Mesangial cell (primary cell): ENCODE measurements around the gene ABHD11. TPM values are rescaled to one million over a fixed set of nuclear protein-coding genes. Genes with fewer than 3 reads are reported as not detected.

Experiments
- total RNA-seq: library from RNA; depleted of rRNA; stranded (reverse); fragments of >200 nt; gene quantifications from 2 replicates; pipeline ENCODE4 v1.2.3, GENCODE V29; 2015

Gene ABHD11, protein sequence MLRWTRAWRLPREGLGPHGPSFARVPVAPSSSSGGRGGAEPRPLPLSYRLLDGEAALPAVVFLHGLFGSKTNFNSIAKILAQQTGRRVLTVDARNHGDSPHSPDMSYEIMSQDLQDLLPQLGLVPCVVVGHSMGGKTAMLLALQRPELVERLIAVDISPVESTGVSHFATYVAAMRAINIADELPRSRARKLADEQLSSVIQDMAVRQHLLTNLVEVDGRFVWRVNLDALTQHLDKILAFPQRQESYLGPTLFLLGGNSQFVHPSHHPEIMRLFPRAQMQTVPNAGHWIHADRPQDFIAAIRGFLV
- 29.2 and 38.9 TPM in 2 replicates for total RNA-seq

DNA sequence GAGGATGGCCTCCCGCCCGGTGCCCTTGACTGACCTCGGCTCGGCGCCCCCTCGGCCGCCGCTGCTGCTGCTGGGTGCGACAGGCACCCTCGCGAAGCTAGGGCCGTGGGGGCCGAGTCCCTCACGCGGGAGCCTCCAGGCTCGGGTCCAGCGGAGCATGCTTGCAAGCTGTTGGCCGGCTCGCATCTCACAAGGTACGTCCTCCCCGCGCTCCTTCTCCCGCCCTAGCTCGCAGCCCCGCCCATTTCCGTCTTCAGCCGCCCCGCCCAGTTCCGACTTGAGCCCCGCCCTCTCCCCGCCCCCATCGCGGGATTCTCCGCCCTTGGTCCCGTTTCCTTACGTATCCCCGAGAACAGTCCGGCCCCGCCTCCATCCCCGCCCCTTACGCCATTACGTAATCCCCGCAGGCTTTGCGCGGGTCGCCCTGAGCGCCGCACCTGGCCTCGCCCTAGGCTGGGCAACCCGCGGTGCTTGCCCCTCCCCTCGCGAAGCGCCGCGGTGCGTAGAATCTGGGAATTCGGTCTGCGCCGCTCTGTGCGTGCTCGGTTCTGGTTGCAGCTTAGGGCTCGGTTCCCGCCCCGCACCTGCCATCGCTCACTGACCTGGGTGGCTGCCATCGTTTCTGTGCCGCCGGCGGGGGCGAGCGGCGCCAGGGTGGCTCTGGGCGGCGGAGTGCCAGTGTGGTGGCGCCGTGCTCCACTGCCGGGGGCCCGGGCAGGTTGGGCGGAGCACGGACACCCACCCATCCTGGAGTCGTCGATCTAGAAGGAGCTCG is at the start of gene ABHD11:
Gene ABHD11, minus strand, starts transcription at position 191 of the 775 bp plus-strand sequence. Its CDS starts 32 bp downstream, at position 159.

DNA sequence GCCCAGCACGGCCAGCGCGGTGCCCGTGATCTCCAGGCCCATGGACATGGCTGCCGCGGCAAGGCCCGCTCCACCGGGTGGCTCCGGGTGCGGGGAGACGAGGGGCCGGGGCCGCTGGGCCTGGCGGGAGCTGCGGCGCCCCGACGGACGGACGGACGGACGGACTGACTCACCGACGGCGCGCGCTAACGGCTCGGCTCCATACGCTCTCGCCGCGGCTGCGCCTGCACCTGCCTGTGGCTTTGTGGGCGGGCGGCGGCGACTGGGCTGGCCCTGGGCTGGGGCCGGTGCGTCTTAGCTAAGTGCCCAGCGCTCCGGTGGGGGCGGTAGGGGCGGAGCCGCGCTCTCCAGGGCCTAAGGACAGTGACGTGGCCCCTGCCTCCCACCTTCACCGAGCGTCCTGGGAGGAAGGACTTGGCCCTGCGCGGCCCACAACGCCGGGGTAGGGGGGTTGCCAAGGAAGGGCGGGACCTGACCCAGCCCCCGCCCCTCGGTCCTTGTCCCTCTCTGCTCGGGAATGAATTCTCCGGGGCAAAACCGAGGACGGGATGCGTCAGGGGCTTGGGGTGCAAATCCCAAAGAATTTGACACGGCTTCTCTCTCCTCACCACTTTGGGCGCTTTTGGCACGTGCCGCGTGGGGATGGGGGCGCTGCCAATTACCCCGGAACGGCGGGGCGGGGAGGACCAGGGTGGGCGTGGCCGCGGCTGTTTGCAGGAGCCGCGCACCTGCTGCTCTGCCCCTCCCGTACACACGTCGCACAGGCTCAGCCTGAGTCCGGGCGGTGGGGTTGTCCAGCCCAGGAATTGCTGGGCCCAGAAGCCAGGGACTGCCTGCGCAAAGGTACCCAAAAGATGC is 31.6 kb upstream of the ABHD11 start, which contains the start of gene CLDN3:
Gene CLDN3, minus strand, starts transcription at position 269 of the 858 bp plus-strand sequence. Its CDS starts 221 bp downstream, at position 48.

DNA sequence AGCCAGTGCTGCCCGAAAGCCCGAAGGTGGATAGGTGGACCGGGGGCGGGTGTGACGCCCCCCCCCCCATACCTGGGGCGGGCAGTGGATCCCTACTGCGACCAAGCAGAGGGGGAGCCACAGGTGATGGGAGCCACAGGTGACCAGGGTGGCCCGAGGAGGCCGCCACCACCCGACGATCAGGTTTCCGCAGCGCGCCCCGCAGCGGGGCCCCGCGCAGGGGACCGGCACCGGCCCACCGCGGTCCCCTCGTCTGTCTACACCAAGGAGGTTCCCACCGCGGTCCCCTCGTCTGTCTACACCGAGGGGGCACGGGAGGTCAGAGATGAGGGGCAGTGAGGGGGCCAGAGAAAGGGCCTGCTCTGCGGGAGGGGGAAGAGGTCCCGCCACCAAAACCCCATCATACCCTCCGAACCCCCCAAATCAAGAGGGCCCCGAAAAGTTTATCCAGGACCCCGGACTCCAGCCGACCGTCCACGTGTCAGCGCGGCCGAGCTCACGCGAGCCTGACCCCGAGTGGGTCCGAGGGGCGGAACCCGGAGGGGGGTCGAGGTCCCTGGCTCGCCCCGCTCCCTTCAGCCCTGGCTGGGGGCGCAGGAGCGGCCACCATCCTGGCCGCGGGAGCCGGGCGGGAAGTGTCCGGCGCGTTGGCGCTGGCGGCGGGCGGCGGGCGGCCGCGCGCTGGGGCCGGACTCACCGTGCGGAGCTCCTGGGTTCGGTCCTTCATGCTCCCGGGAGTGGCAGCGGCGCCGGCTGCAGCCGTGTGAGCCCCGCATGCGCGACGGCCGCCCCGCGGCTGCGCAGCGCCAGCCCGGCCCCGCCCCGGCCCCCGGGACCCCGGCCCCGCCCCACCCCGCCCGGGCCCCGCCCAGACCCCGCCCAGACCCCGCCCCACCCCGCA is 19.4 kb downstream of the ABHD11 start, which contains the start of gene STX1A:
Gene STX1A, minus strand, starts transcription at position 765 of the 901 bp plus-strand sequence. Its CDS starts 38 bp downstream, at position 727.

Other genes with a start within 250 kb of the ABHD11 start
- gene BAZ1B, start 216.5 kb downstream of the ABHD11 start, total RNA-seq = 28.6 and 38.9 TPM in 2 replicates
- gene BCL7B, start 181.1 kb downstream of the ABHD11 start, total RNA-seq = 37.3 and 49.9 TPM in 2 replicates
- 62.2 and 64.9 TPM in 2 replicates for gene TBL2, start 160.2 kb downstream of the ABHD11 start, total RNA-seq
- 0.25 TPM in 1 of 2 replicates, not detected in the other for gene MLXIPL, start 114.3 kb downstream of the ABHD11 start, total RNA-seq
- 1.8 and 8.5 TPM in 2 replicates for gene VPS37D, start 71.0 kb downstream of the ABHD11 start, total RNA-seq
- 7.2 and 7.7 TPM in 2 replicates for gene DNAJC30, start 55.3 kb downstream of the ABHD11 start, total RNA-seq
- 62.2 and 90.3 TPM in 2 replicates for gene BUD23, start 55.2 kb downstream of the ABHD11 start, total RNA-seq
- gene STX1A, start 19.1 kb downstream of the ABHD11 start, total RNA-seq = 19.5 and 23.8 TPM in 2 replicates
- 4.4 and 18.4 TPM in 2 replicates for gene CLDN3, start 31.5 kb upstream of the ABHD11 start, total RNA-seq
- gene CLDN4, start 92.2 kb upstream of the ABHD11 start, total RNA-seq = 93.7 and 98.1 TPM in 2 replicates
- 10.8 and 28.3 TPM in 2 replicates for gene METTL27, start 103.7 kb upstream of the ABHD11 start, total RNA-seq
- gene TMEM270, start 122.4 kb upstream of the ABHD11 start, total RNA-seq = not detected in 2 replicates